Endothelial cell of umbilical vein (primary cell): ENCODE data around the gene IFT27. TPM values are rescaled to one million over a fixed set of nuclear protein-coding genes. Genes with fewer than 3 reads are reported as not detected.

Experiments
- BruUV-seq: library from RNA; stranded (reverse); fragments of 400-500 nt; replicated peaks from 2 replicates; lab custom pipeline; 2021; lab: Mats Ljungman, UMichigan
- CTCF ChIA-PET: fragments of 300-600, 350-600 bp; sonication (Branson Sonifier 250); formaldehyde crosslinking; loops from one replicate; lab custom pipeline; 2021; ENCODE audit warnings: antibody characterized with exemption, inconsistent platforms; lab: Charles Lee
- POLR2A ChIA-PET: fragments of 300-600, 350-600 bp; sonication (Branson Sonifier 250); formaldehyde crosslinking; loops from one replicate; lab custom pipeline; 2021; ENCODE audit warnings: antibody characterized with exemption, inconsistent platforms; lab: Charles Lee
- DNase-seq: peaks from one replicate; pipeline ENCODE4 v3.0.0-alpha.2; 2011; ENCODE audit warnings: low read depth, low spot score
- FAIRE-seq: peaks from 2 replicates; lab custom pipeline; 2011; peaks lifted over from hg19 to GRCh38; lab: Jason Lieb, UNC
- H2AFZ ChIP-seq: 2 replicates; pipeline ENCODE4 v1.6.0; 2012; ENCODE audit warnings: low read depth, low read length, control low read depth, inconsistent platforms
- H3K27ac ChIP-seq: 2 replicates; pipeline ENCODE4 v1.5.1; 2011; ENCODE audit warnings: low read depth, mild to moderate bottlenecking, control low read depth, low read length, moderate library complexity; ENCODE audit not compliant: insufficient read depth
- H3K27me3 ChIP-seq, 2 experiments: 2 replicates each; pipeline versions ENCODE4 v1.6.0 to v1.6.1; 2011; ENCODE audit warnings: low read length in 2 of 2, mixed read lengths in 1 of 2; ENCODE audit not compliant: control insufficient read depth in 2 of 2, insufficient read depth in 2 of 2
- H3K36me3 ChIP-seq, 2 experiments: 2 replicates in 1 of 2; 3 replicates in 1 of 2; pipeline ENCODE4 v1.5.1; 2011; ENCODE audit warnings: low read length in 2 of 2, mild to moderate bottlenecking in 1 of 2, moderate library complexity in 1 of 2; ENCODE audit not compliant: control insufficient read depth in 2 of 2, insufficient read depth in 2 of 2; ENCODE audit errors: extremely low read depth in 1 of 2
- H3K4me1 ChIP-seq: 3 replicates; pipeline ENCODE4 v1.5.1; 2011; ENCODE audit warnings: mild to moderate bottlenecking, low read length; ENCODE audit not compliant: control insufficient read depth, insufficient read depth; ENCODE audit errors: extremely low read depth
- H3K4me2 ChIP-seq: 2 replicates; pipeline ENCODE4 v1.6.1; 2011; ENCODE audit warnings: low read length, control low read depth, mixed read lengths; ENCODE audit not compliant: insufficient read depth
- H3K4me3 ChIP-seq, 3 experiments: fragments of 200-600 bp in 1 of 3; sonication (generic), shearing (Covaris generic) in 1 of 3; replicated peaks in 1 of 3; 2 replicates each; pipeline ENCODE4 v1.5.1; 2011 to 2016; ENCODE audit warnings: control low read depth in 3 of 3, low read length in 3 of 3, mild to moderate bottlenecking in 2 of 3, inconsistent platforms in 1 of 3, low read depth in 1 of 3, moderate library complexity in 1 of 3; ENCODE audit not compliant: insufficient read depth in 1 of 3
- H3K79me2 ChIP-seq: 2 replicates; pipeline ENCODE4 v1.6.0; 2012; ENCODE audit warnings: low read length, inconsistent platforms; ENCODE audit not compliant: control insufficient read depth, insufficient read depth
- H3K9ac ChIP-seq: replicated peaks from 2 replicates; pipeline ENCODE3; 2011; ENCODE audit warnings: low read length, control low read depth; ENCODE audit not compliant: insufficient read depth; ENCODE audit errors: extremely low read depth
- H3K9me1 ChIP-seq: replicated peaks from 3 replicates; pipeline ENCODE4 v1.6.0; 2011; ENCODE audit warnings: mild to moderate bottlenecking, low read length; ENCODE audit not compliant: control insufficient read depth, insufficient read depth; ENCODE audit errors: extremely low read depth
- H3K9me3 ChIP-seq: replicated peaks from 2 replicates; pipeline ENCODE4 v1.5.1; 2012; ENCODE audit warnings: low read length, inconsistent platforms; ENCODE audit not compliant: control insufficient read depth, insufficient read depth
- H4K20me1 ChIP-seq: replicated peaks from 2 replicates; pipeline ENCODE3; 2011; ENCODE audit warnings: mild to moderate bottlenecking, low read length; ENCODE audit not compliant: control insufficient read depth, insufficient read depth; ENCODE audit errors: extremely low read depth
- EZH2 ChIP-seq: IDR thresholded peaks from 2 replicates; pipeline ENCODE4 v1.6.1; 2012; ENCODE audit warnings: borderline replicate concordance, low read depth, mild to moderate bottlenecking, moderate library complexity, low read length, inconsistent platforms; ENCODE audit not compliant: severe bottlenecking
- FOS ChIP-seq: IDR thresholded peaks from 2 replicates; pipeline ENCODE4 v1.6.1; 2011; ENCODE audit warnings: mild to moderate bottlenecking, low read length, moderate library complexity, borderline replicate concordance; ENCODE audit not compliant: insufficient read depth
- GATA2 ChIP-seq: IDR thresholded peaks from 2 replicates; pipeline ENCODE4 v1.7.0; 2011; ENCODE audit warnings: low read depth, mild to moderate bottlenecking, moderate library complexity, mixed read lengths, low read length; ENCODE audit not compliant: insufficient read length, insufficient read depth
- JUN ChIP-seq: IDR thresholded peaks from 2 replicates; pipeline ENCODE4 v1.6.1; 2011; ENCODE audit warnings: borderline replicate concordance, low read depth; ENCODE audit not compliant: insufficient read length, insufficient read depth
- MYC ChIP-seq: IDR thresholded peaks from one replicate; pipeline ENCODE4 v1.6.1; 2011; ENCODE audit warnings: mild to moderate bottlenecking, low read depth, low read length
- POLR2A ChIP-seq: IDR thresholded peaks from 2 replicates; pipeline ENCODE4 v1.6.1; 2012; ENCODE audit warnings: low read depth, mild to moderate bottlenecking, control low read depth, low read length
- POLR2AphosphoS5 ChIP-seq: IDR thresholded peaks from 2 replicates; pipeline ENCODE4 v1.6.1; 2012; ENCODE audit warnings: low read depth, mild to moderate bottlenecking, control low read depth, low read length, moderate library complexity; ENCODE audit not compliant: insufficient read depth
- dilution Hi-C: fragments of 300-500 bp; cut with MboI; formaldehyde crosslinking; loops from one replicate; pipeline ENCODE4 v1.15.0; 2019; ENCODE audit warnings: low sequenced_read_pairs; ENCODE audit not compliant: extremely low pct_ligation_motif_present
- intact Hi-C: fragments of 100-400 bp; cut with micrococcal nuclease; formaldehyde crosslinking; loops from one replicate; pipeline ENCODE4 v1.10.0; 2022
- polyA plus RNA-seq, 4 experiments: library from polyadenylated mRNA; depleted of rRNA in 3 of 4; stranded (reverse) in 3 of 4; unstranded in 1 of 4; fragments of >200 nt; gene quantifications; 2 replicates each; pipeline versions ENCODE4 v1.2.1 to v1.2.3, GENCODE V29; 2011 to 2012; ENCODE audit warnings: missing spikeins in 1 of 4
- total RNA-seq: library from RNA; stranded (reverse); gene quantifications from 2 replicates; pipeline ENCODE4 v1.2.3, GENCODE V29; 2021
- TF ChIP-seq, protein P1 (sequence below), 2 donors: IDR thresholded peaks; 1 replicate in 1 of 2; 2 replicates in 1 of 2; pipeline ENCODE4 v1.5.1; 2011; ENCODE audit warnings: low read length in 2 of 2, mild to moderate bottlenecking in 2 of 2, moderate library complexity in 2 of 2, control low read depth in 1 of 2, inconsistent platforms in 1 of 2, low read depth in 1 of 2; ENCODE audit not compliant: insufficient read depth in 1 of 2; ENCODE audit errors: extremely low read depth in 1 of 2
- TF ChIP-seq, protein P2 (sequence below): IDR thresholded peaks from 2 replicates; pipeline ENCODE4 v1.6.1; 2011; ENCODE audit not compliant: insufficient read depth, insufficient read length

Gene IFT27
- total and polyA plus RNA-seq, 2 donors (not counting 3 experiments of a cell fraction or from before 2014, with no cell fraction given) = 29.9 to 33.7 TPM

DNA sequence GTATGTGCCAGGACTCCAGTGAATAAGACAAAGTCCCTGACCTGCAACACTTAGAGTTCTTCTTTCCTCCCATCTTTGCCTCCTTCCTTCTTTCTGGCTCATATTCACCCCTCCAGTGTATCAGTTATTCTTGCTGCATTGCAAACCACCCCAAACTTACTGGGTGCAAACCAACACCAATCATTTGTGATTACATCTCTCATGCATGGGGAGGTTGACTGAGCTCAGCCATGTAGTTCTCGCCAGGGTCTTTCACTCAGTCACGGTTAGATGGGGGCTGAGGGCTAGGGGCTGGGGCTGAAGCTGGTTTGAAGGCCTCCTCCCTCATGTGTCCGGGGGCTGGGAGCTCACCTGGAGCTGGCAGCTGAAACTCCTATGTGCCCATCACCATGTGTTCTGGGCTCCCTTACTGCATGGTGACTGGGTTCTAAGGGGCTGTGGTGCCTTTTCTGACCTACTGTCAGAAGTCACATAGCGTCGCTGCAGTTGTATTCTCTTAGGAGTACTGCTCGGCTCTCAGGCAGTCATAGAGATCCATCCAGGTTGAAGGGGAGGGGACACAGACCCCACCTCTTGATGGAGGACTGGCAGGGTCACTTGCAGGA is 37.4 kb downstream of the IFT27 start:
- dilution Hi-C loops = no loop called here
- no peaks in the 10 kb centered on the region for H3K9me1 ChIP-seq
- no peak for FAIRE-seq
- TF ChIP-seq, protein P1, sequence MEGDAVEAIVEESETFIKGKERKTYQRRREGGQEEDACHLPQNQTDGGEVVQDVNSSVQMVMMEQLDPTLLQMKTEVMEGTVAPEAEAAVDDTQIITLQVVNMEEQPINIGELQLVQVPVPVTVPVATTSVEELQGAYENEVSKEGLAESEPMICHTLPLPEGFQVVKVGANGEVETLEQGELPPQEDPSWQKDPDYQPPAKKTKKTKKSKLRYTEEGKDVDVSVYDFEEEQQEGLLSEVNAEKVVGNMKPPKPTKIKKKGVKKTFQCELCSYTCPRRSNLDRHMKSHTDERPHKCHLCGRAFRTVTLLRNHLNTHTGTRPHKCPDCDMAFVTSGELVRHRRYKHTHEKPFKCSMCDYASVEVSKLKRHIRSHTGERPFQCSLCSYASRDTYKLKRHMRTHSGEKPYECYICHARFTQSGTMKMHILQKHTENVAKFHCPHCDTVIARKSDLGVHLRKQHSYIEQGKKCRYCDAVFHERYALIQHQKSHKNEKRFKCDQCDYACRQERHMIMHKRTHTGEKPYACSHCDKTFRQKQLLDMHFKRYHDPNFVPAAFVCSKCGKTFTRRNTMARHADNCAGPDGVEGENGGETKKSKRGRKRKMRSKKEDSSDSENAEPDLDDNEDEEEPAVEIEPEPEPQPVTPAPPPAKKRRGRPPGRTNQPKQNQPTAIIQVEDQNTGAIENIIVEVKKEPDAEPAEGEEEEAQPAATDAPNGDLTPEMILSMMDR (IDR thresholded peaks at IDR 0.05; ENCODE audit: extremely low read depth in 1 of 2, insufficient read depth in 1 of 2, low read depth in 1 of 2, low read length in 2 of 2) = no peak
- TF ChIP-seq POLR2A (no peak), MYC (no peak)
- H2AFZ ChIP-seq = no peak overlapping the region
- intact Hi-C loops = no loop called here
- H3K79me2 ChIP-seq = no peaks in the 10 kb centered on the region
- no peak overlapping the region for H3K9ac ChIP-seq
- H3K4me1 ChIP-seq = no peaks in the 10 kb centered on the region
- H3K4me3 ChIP-seq = no peak overlapping the region
- no peaks in the 10 kb centered on the region for H3K9me3 ChIP-seq
- H3K4me2 ChIP-seq = no peak overlapping the region
- CTCF ChIA-PET = interaction anchor here (1.5 kb wide), 1 partner anchor 118 kb away, joined by 3 read pairs; no protein-coding TSS in a partner anchor
- POLR2A ChIA-PET = no interaction called here
- DNase-seq = no peak
- no peaks in the 10 kb centered on the region for H4K20me1 ChIP-seq
- no TSS peak for BruUV-seq
- H3K36me3 ChIP-seq = no peaks in the 10 kb centered on the region
- peaks cover 0 to 7% of the 10 kb centered on the region in 2 experiments for H3K27me3 ChIP-seq
- H3K27ac ChIP-seq = no peak overlapping the region

DNA sequence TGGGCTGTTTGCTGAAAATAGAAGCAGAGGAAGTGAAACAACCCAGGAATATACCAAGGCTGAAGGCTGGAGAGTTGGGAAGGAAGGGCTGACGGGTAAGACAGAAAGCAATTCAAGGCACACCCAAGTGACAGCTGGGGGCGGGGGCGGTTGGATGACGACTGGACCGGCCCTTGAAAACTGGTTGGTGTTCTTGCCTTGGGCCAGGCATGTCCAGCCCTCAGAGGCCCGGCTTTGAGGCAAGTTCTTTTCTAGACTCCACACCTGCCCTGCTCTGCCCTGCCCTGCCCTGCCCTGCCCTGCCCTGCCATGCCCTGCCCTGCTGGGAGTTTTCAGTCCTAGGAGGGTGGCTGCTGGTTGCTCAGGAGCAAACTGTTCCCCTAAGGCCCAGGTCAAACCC is 38.1 kb downstream of the IFT27 start:
- H3K36me3 ChIP-seq = no peaks in the 10 kb centered on the region
- no peak for TF ChIP-seq FOS
- TF ChIP-seq POLR2AphosphoS5 = no peak
- TF ChIP-seq GATA2 = no peak
- no peak for TF ChIP-seq MYC
- TF ChIP-seq, protein P1 (IDR thresholded peaks at IDR 0.05; ENCODE audit: extremely low read depth in 1 of 2, insufficient read depth in 1 of 2, low read depth in 1 of 2, low read length in 2 of 2) = no peak
- TF ChIP-seq, protein P2, sequence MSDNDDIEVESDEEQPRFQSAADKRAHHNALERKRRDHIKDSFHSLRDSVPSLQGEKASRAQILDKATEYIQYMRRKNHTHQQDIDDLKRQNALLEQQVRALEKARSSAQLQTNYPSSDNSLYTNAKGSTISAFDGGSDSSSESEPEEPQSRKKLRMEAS = no peak
- no peak for TF ChIP-seq POLR2A
- TF ChIP-seq EZH2 = no peak
- TF ChIP-seq JUN = no peak
- no peak overlapping the region for H3K9ac ChIP-seq
- ChIA-PET POLR2A (no interaction called here), CTCF (interaction anchor here (1.5 kb wide), 1 partner anchor 118 kb away, joined by 3 read pairs; no protein-coding TSS in a partner anchor)
- H3K4me3 ChIP-seq = no peak overlapping the region
- H4K20me1 ChIP-seq = no peaks in the 10 kb centered on the region
- no peaks in the 10 kb centered on the region for H3K9me1 ChIP-seq
- H3K9me3 ChIP-seq = no peaks in the 10 kb centered on the region
- no peak overlapping the region for H3K27ac ChIP-seq
- FAIRE-seq = no peak
- peaks cover 0 to 7% of the 10 kb centered on the region in 2 experiments for H3K27me3 ChIP-seq
- no peaks in the 10 kb centered on the region for H3K4me1 ChIP-seq
- no peaks in the 10 kb centered on the region for H3K79me2 ChIP-seq
- intact Hi-C loops = no loop called here
- DNase-seq = no peak
- dilution Hi-C loops = no loop called here
- H3K4me2 ChIP-seq = no peak overlapping the region
- BruUV-seq = no TSS peak
- no peak overlapping the region for H2AFZ ChIP-seq
